SK-N-SH (cell line): Measurements from ENCODE around the gene ZPBP. TPM values are rescaled to one million over a fixed set of nuclear protein-coding genes. Genes with fewer than 3 reads are reported as not detected.

Source experiments
- CTCF ChIA-PET: fragments of 300-600, 350-600 bp; formaldehyde crosslinking; extraction: SDS; loops from one replicate; lab custom pipeline; 2021; lab: Yijun Ruan, JAX
- POLR2A ChIA-PET: fragments of 350-600 bp; sonication (Branson Sonifier 250); formaldehyde crosslinking; extraction: SDS; loops from one replicate; lab custom pipeline; 2020; ENCODE audit warnings: antibody characterized with exemption, inconsistent platforms; lab: Yijun Ruan, JAX
- DNase-seq: peaks from one replicate; pipeline ENCODE4 v3.0.0; 2012
- H2AFZ ChIP-seq: fragments of 200-600 bp; sonication (generic); 2 replicates; pipeline ENCODE4 v1.8.1; 2016; ENCODE audit warnings: antibody characterized with exemption, mild to moderate bottlenecking, low read depth
- H3F3A ChIP-seq: fragments of 200-600 bp; sonication (generic); replicated peaks from 2 replicates; pipeline ENCODE3; 2016; ENCODE audit warnings: antibody characterized with exemption, mild to moderate bottlenecking; ENCODE audit not compliant: insufficient read depth
- H3K27ac ChIP-seq, 2 experiments: fragments of 200-500 bp in 1 of 2; fragments of 200-600 bp in 1 of 2; sonication (Bioruptor generic) in 1 of 2; sonication (generic), shearing (Covaris generic) in 1 of 2; 2 replicates each; pipeline versions ENCODE4 v1.5.1 to v1.6.1; 2014 to 2016; ENCODE audit warnings: low read depth in 2 of 2, inconsistent platforms in 1 of 2, low read length in 1 of 2, mild to moderate bottlenecking in 1 of 2, mixed read lengths in 1 of 2
- H3K27me3 ChIP-seq: fragments of 200-600 bp; sonication (generic), shearing (Covaris generic); 2 replicates; pipeline ENCODE4 v1.6.1; 2016; ENCODE audit warnings: mixed run types; ENCODE audit not compliant: insufficient read depth
- H3K36me3 ChIP-seq, 2 experiments: fragments of 200-500 bp in 1 of 2; fragments of 200-600 bp in 1 of 2; sonication (Bioruptor generic) in 1 of 2; sonication (generic) in 1 of 2; replicated peaks in 1 of 2; 2 replicates each; pipeline versions ENCODE3 to v1.5.1; 2014 to 2016; ENCODE audit warnings: low read length in 1 of 2, mild to moderate bottlenecking in 1 of 2; ENCODE audit not compliant: insufficient read depth in 2 of 2, control insufficient read depth in 1 of 2
- H3K4me1 ChIP-seq, 2 experiments: fragments of 200-500 bp in 1 of 2; fragments of 200-600 bp in 1 of 2; sonication (Bioruptor generic) in 1 of 2; sonication (generic), shearing (Covaris generic) in 1 of 2; 2 replicates each; pipeline versions ENCODE4 v1.5.1 to v1.6.1; 2014 to 2016; ENCODE audit warnings: low read depth in 1 of 2, low read length in 1 of 2, mixed run types in 1 of 2; ENCODE audit not compliant: insufficient read depth in 2 of 2, control insufficient read depth in 1 of 2
- H3K4me2 ChIP-seq: fragments of 200-600 bp; sonication (generic), shearing (Covaris generic); 2 replicates; pipeline ENCODE4 v1.6.1; 2017; ENCODE audit warnings: mixed run types
- H3K4me3 ChIP-seq, 2 experiments: fragments of 200-500 bp in 1 of 2; fragments of 200-600 bp in 1 of 2; sonication (Bioruptor generic) in 1 of 2; sonication (generic), shearing (Covaris generic) in 1 of 2; 2 replicates each; pipeline versions ENCODE4 v1.5.1 to v1.8.1; 2014 to 2016; ENCODE audit warnings: low read depth in 2 of 2, inconsistent platforms in 1 of 2, low read length in 1 of 2, mild to moderate bottlenecking in 1 of 2, mixed read lengths in 1 of 2, moderate library complexity in 1 of 2
- H3K79me2 ChIP-seq: fragments of 200-600 bp; sonication (generic); 2 replicates; pipeline ENCODE4 v1.8.1; 2017; ENCODE audit warnings: mild to moderate bottlenecking; ENCODE audit not compliant: insufficient read depth
- H3K9ac ChIP-seq: fragments of 200-600 bp; sonication (generic); 2 replicates; pipeline ENCODE4 v1.6.1; 2017; ENCODE audit warnings: mixed run types
- H3K9me2 ChIP-seq: fragments of 200-600 bp; sonication (generic); 2 replicates; pipeline ENCODE4 v1.6.1; 2017; ENCODE audit warnings: mixed run types
- H3K9me3 ChIP-seq: fragments of 200-600 bp; sonication (generic); 2 replicates; pipeline ENCODE4 v1.6.1; 2017; ENCODE audit warnings: mixed run types, mild to moderate bottlenecking, moderate library complexity
- H4K20me1 ChIP-seq: fragments of 200-600 bp; sonication (generic); 2 replicates; pipeline ENCODE4 v1.6.1; 2017; ENCODE audit warnings: mild to moderate bottlenecking, mixed run types; ENCODE audit not compliant: insufficient read depth
- CHD2 ChIP-seq: fragments of 150-350 bp; IDR thresholded peaks from 2 replicates; pipeline ENCODE4 v1.6.1; 2018; ENCODE audit warnings: low read length; ENCODE audit not compliant: partially characterized antibody
- CTCF ChIP-seq: fragments of 200-600 bp; sonication (generic); IDR thresholded peaks from 2 replicates; pipeline ENCODE4 v1.6.1; 2017; ENCODE audit warnings: antibody characterized with exemption, mild to moderate bottlenecking, moderate library complexity
- EZH2phosphoT487 ChIP-seq: fragments of 200-600 bp; sonication (generic); IDR thresholded peaks from 2 replicates; pipeline ENCODE4 v1.6.1; 2017; ENCODE audit warnings: low read depth, mixed run types, mild to moderate bottlenecking, antibody characterized with exemption, moderate library complexity, borderline replicate concordance
- FOXJ3 ChIP-seq: sonication (generic); formaldehyde crosslinking; IDR thresholded peaks from 2 replicates; pipeline ENCODE4 v1.5.1; 2020; ENCODE audit warnings: mild to moderate bottlenecking, missing genetic modification reagents
- JUND ChIP-seq: IDR thresholded peaks from 2 replicates; pipeline ENCODE4 v1.4.0; 2012
- NRF1 ChIP-seq: IDR thresholded peaks from 2 replicates; pipeline ENCODE4 v1.6.1; 2012; ENCODE audit warnings: low read depth, mild to moderate bottlenecking, low read length
- RCOR1 ChIP-seq: fragments of 150-350 bp; IDR thresholded peaks from 2 replicates; pipeline ENCODE4 v1.6.1; 2017; ENCODE audit warnings: antibody characterized with exemption, low read length
- RXRA ChIP-seq: IDR thresholded peaks from 2 replicates; pipeline ENCODE4 v1.4.0; 2012; ENCODE audit warnings: low read depth, mild to moderate bottlenecking, borderline replicate concordance
- TAF1 ChIP-seq: IDR thresholded peaks from 2 replicates; pipeline ENCODE4 v1.6.1; 2012; ENCODE audit warnings: low read depth, mild to moderate bottlenecking, low read length, moderate library complexity, borderline replicate concordance
- WGBS: methylation state at CpG from one replicate; pipeline ENCODE4 v1.1.6; 2017; ENCODE audit warnings: low lambda C conversion rate; 5-methylcytosine and 5-hydroxymethylcytosine counted together
- polyA plus RNA-seq, 3 experiments: library from polyadenylated mRNA; depleted of rRNA; stranded (reverse); fragments of >200 nt; gene quantifications; 2 replicates each; pipeline ENCODE4 v1.2.3, GENCODE V29; 2012
- TF ChIP-seq, protein P1 (sequence below): IDR thresholded peaks from 2 replicates; pipeline ENCODE4 v1.4.0; 2012; ENCODE audit warnings: low read depth, borderline replicate concordance
- TF ChIP-seq, protein P2 (sequence below): IDR thresholded peaks from 2 replicates; pipeline ENCODE4 v1.6.1; 2012; ENCODE audit warnings: mild to moderate bottlenecking, low read depth, low read length, moderate library complexity
- TF ChIP-seq, protein P3 (sequence below): fragments of 150-350 bp; IDR thresholded peaks from 2 replicates; pipeline ENCODE4 v1.6.1; 2017; ENCODE audit warnings: antibody characterized with exemption, low read length, low read depth, borderline replicate concordance
- TF ChIP-seq, protein P4 (sequence below): IDR thresholded peaks from 2 replicates; pipeline ENCODE4 v1.4.0; 2012; ENCODE audit warnings: low read depth

ZPBP gene
- polyA plus RNA-seq, 1 of the 3 experiments (the other 2 are of a cell fraction), result not detected

DNA sequence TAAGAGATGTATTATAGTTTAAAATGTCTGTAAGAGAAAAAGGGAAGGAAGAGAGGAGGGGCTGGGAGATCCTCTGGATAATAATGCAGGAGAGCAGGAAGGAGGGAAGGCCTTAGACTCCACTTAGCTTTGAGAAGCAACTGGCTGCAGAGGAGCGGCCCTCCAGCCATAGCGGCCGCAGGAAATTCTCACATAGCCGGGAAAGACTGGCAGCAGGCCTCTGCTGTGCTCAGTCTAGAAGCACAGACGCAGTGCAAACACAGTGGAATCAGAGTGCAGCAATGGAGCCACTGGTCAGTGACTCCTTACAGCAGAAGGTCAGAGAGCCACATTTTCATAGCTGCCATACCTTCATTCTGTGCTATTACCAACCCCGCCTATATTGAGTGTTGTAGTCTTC is 166.3 kb downstream of the ZPBP start:
- POLR2A ChIA-PET, result no interaction called here
- TF ChIP-seq, protein P1, sequence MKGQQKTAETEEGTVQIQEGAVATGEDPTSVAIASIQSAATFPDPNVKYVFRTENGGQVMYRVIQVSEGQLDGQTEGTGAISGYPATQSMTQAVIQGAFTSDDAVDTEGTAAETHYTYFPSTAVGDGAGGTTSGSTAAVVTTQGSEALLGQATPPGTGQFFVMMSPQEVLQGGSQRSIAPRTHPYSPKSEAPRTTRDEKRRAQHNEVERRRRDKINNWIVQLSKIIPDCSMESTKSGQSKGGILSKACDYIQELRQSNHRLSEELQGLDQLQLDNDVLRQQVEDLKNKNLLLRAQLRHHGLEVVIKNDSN, result no peak
- no peak for DNase-seq
- H3K9me2 ChIP-seq, result no peaks in the 10 kb centered on the region
- no peak overlapping the region for H3K27ac ChIP-seq
- no peak overlapping the region for H3K4me2 ChIP-seq
- H3K9ac ChIP-seq, result no peak overlapping the region
- H3F3A ChIP-seq, result no peaks in the 10 kb centered on the region
- H2AFZ ChIP-seq, result no peak overlapping the region
- H3K36me3 ChIP-seq, result no peaks in the 10 kb centered on the region
- H3K79me2 ChIP-seq, result no peaks in the 10 kb centered on the region
- H3K9me3 ChIP-seq, result no peaks in the 10 kb centered on the region
- H4K20me1 ChIP-seq, result no peaks in the 10 kb centered on the region
- no peaks in the 10 kb centered on the region for H3K27me3 ChIP-seq
- H3K4me1 ChIP-seq, result no peaks in the 10 kb centered on the region
- WGBS, result under 1% methylated on average over 6 of the region's 6 CpGs
- H3K4me3 ChIP-seq, result no peak overlapping the region
- CTCF ChIA-PET, result no interaction called here

DNA sequence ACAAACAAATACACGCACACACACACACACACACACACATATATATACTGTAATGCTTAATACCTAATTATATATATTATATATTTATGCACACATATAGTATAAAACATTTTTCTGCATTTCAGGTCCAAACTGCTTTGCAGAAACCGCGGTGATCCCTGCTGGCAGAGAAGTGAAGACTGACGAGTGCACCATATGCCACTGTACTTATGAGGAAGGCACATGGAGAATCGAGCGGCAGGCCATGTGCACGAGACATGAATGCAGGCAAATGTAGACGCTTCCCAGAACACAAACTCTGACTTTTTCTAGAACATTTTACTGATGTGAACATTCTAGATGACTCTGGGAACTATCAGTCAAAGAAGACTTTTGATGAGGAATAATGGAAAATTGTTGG is 181.1 kb downstream of the ZPBP start:
- WGBS, result 10% methylated on average over 8 of the region's 8 CpGs
- POLR2A ChIA-PET, result no interaction called here

More for the DNA sequence above, 181.1 kb downstream of the ZPBP start:
- CTCF ChIA-PET, result no interaction called here
- Histone ChIP-seq H3K27me3 (no peaks in the 10 kb centered on the region), H3K27ac (no peak overlapping the region), H4K20me1 (no peaks in the 10 kb centered on the region), H3K9ac (no peak overlapping the region), H2AFZ (no peak overlapping the region), H3K4me3 (no peak overlapping the region), H3K9me2 (no peaks in the 10 kb centered on the region), H3K9me3 (no peaks in the 10 kb centered on the region), H3K79me2 (no peaks in the 10 kb centered on the region), H3F3A (no peaks in the 10 kb centered on the region), H3K4me2 (no peak overlapping the region), H3K4me1 (no peaks in the 10 kb centered on the region), H3K36me3 (no peaks in the 10 kb centered on the region)
- TF ChIP-seq EZH2phosphoT487, result no peak
- no peak for TF ChIP-seq JUND
- TF ChIP-seq, protein P2, sequence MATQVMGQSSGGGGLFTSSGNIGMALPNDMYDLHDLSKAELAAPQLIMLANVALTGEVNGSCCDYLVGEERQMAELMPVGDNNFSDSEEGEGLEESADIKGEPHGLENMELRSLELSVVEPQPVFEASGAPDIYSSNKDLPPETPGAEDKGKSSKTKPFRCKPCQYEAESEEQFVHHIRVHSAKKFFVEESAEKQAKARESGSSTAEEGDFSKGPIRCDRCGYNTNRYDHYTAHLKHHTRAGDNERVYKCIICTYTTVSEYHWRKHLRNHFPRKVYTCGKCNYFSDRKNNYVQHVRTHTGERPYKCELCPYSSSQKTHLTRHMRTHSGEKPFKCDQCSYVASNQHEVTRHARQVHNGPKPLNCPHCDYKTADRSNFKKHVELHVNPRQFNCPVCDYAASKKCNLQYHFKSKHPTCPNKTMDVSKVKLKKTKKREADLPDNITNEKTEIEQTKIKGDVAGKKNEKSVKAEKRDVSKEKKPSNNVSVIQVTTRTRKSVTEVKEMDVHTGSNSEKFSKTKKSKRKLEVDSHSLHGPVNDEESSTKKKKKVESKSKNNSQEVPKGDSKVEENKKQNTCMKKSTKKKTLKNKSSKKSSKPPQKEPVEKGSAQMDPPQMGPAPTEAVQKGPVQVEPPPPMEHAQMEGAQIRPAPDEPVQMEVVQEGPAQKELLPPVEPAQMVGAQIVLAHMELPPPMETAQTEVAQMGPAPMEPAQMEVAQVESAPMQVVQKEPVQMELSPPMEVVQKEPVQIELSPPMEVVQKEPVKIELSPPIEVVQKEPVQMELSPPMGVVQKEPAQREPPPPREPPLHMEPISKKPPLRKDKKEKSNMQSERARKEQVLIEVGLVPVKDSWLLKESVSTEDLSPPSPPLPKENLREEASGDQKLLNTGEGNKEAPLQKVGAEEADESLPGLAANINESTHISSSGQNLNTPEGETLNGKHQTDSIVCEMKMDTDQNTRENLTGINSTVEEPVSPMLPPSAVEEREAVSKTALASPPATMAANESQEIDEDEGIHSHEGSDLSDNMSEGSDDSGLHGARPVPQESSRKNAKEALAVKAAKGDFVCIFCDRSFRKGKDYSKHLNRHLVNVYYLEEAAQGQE, result no peak
- TF ChIP-seq CTCF, result no peak
- TF ChIP-seq, protein P3, sequence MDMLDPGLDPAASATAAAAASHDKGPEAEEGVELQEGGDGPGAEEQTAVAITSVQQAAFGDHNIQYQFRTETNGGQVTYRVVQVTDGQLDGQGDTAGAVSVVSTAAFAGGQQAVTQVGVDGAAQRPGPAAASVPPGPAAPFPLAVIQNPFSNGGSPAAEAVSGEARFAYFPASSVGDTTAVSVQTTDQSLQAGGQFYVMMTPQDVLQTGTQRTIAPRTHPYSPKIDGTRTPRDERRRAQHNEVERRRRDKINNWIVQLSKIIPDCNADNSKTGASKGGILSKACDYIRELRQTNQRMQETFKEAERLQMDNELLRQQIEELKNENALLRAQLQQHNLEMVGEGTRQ, result no peak
- no peak for TF ChIP-seq FOXJ3 (CRISPR knock-in tag)
- TF ChIP-seq, protein P4, sequence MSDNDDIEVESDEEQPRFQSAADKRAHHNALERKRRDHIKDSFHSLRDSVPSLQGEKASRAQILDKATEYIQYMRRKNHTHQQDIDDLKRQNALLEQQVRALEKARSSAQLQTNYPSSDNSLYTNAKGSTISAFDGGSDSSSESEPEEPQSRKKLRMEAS, result no peak
- no peak for TF ChIP-seq RCOR1
- no peak for TF ChIP-seq CHD2
- no peak for TF ChIP-seq NRF1
- TF ChIP-seq RXRA, result no peak
- TF ChIP-seq TAF1, result no peak
- no peak for DNase-seq
